HG03108 (cell line): ENCODE results near the gene SLC35E1.

Experiments
- ATAC-seq: cut with Tn5 transposase; IDR thresholded peaks from one replicate; pipeline ENCODE4 v1.9.1; 2021; ENCODE audit warnings: moderate library complexity; ENCODE audit not compliant: unreplicated experiment

Gene SLC35E1

GRCh38 chr19:16584248-16585093, 12.3 kb upstream of the SLC35E1 start:
- ATAC-seq = peak; percentile 40

- ATAC-seq = no peak
Measured at GRCh38 chr19:16582486-16583261, 10.5 kb upstream of the SLC35E1 start.

GRCh38 chr19:16581971-16582343, 9.7 kb upstream of the SLC35E1 start:
- ATAC-seq = no peak

- no peak for ATAC-seq
Measured at GRCh38 chr19:16581145-16581970, 9.1 kb upstream of the SLC35E1 start.

- ATAC-seq = no peak
Measured at GRCh38 chr19:16579381-16579780, 7.2 kb upstream of the SLC35E1 start.

GRCh38 chr19:16577531-16577985, 5.3 kb upstream of the SLC35E1 start:
- ATAC-seq = no peak

GRCh38 chr19:16576690-16577530, 4.7 kb upstream of the SLC35E1 start:
- ATAC-seq = no peak

- ATAC-seq = no peak
Measured at GRCh38 chr19:16575861-16576689, 3.9 kb upstream of the SLC35E1 start.

- no peak for ATAC-seq
Measured at GRCh38 chr19:16575282-16575681, 3.1 kb upstream of the SLC35E1 start.

GRCh38 chr19:16573925-16574324, 1.7 kb upstream of the SLC35E1 start:
- no peak for ATAC-seq

GRCh38 chr19:16573296-16573695, 1.1 kb upstream of the SLC35E1 start:
- no peak for ATAC-seq

- peak; percentile 23 for ATAC-seq
Measured at GRCh38 chr19:16571822-16572331, 338 bp downstream of the SLC35E1 start.

GRCh38 chr19:16571283-16571682, 932 bp downstream of the SLC35E1 start:
- no peak for ATAC-seq

- ATAC-seq = no peak
Measured at GRCh38 chr19:16569609-16570320, 2.5 kb downstream of the SLC35E1 start.

- ATAC-seq = no peak
Measured at GRCh38 chr19:16566702-16567101, 5.5 kb downstream of the SLC35E1 start.

GRCh38 chr19:16566161-16566560, 6.1 kb downstream of the SLC35E1 start:
- ATAC-seq = no peak

- ATAC-seq = no peak
Measured at GRCh38 chr19:16564842-16565241, 7.4 kb downstream of the SLC35E1 start.

- no peak for ATAC-seq
Measured at GRCh38 chr19:16562608-16563025, 9.6 kb downstream of the SLC35E1 start.

GRCh38 chr19:16561382-16561781, 10.8 kb downstream of the SLC35E1 start:
- no peak for ATAC-seq
